H1 (cell line): Measurements from ENCODE around the gene COL4A2. TPM values are rescaled to one million over a fixed set of nuclear protein-coding genes. Genes with fewer than 3 reads are reported as not detected.

Experiments
- CEBPB ChIP-seq: IDR thresholded peaks from 2 replicates; pipeline ENCODE4 v1.6.1; 2012; ENCODE audit warnings: low read depth, low read length
- GTF2F1 ChIP-seq: IDR thresholded peaks from 2 replicates; pipeline ENCODE4 v1.6.1; 2012; ENCODE audit warnings: low read depth, low read length, improper control_type of control experiment, borderline replicate concordance
- KDM1A ChIP-seq: fragments of 200-600, 300-600 bp; sonication (generic); IDR thresholded peaks from 2 replicates; pipeline ENCODE4 v1.7.1; 2016; ENCODE audit warnings: mild to moderate bottlenecking, low read length, borderline replicate concordance
- RNF2 ChIP-seq: fragments of 200-900, 300-1000 bp; sonication (generic); IDR thresholded peaks from 2 replicates; pipeline ENCODE4 v1.7.1; 2016; ENCODE audit warnings: borderline replicate concordance, low read depth, mild to moderate bottlenecking, antibody characterized with exemption, low read length; ENCODE audit not compliant: poor library complexity, severe bottlenecking; ENCODE audit errors: missing control alignments
- SRF ChIP-seq: IDR thresholded peaks from 2 replicates; pipeline ENCODE4 v1.6.1; 2011; ENCODE audit warnings: mild to moderate bottlenecking, low read depth, low read length, moderate library complexity
- TBP ChIP-seq: IDR thresholded peaks from 2 replicates; pipeline ENCODE4 v1.6.1; 2011; ENCODE audit warnings: low read depth, low read length, improper control_type of control experiment
- YY1 ChIP-seq: IDR thresholded peaks from 2 replicates; pipeline ENCODE4 v1.6.1; 2011; ENCODE audit warnings: low read depth, mild to moderate bottlenecking, low read length
- polyA plus RNA-seq, 7 experiments: library from polyadenylated mRNA; depleted of rRNA in 3 of 7; stranded (reverse) in 5 of 7; unstranded in 2 of 7; fragments of >200 nt in 5 of 7; fragments of 200-250 nt in 2 of 7; gene quantifications; 1 replicate in 5 of 7; 2 replicates in 1 of 7; 4 replicates in 1 of 7; pipeline versions ENCODE4 v1.2.1 to v1.2.3, GENCODE V29; 2011 to 2013; ENCODE audit warnings: missing spikeins in 2 of 7, mixed read lengths in 2 of 7
- total RNA-seq: library from RNA; stranded (reverse); fragmentation: NEBNext Ultra II Directional; extraction: Animal tissue kit (Norgen Biotek cat#: 25700); gene quantifications from 2 replicates; pipeline ENCODE4 v1.2.1, GENCODE V29; 2021

Gene COL4A2
- total and polyA plus RNA-seq, 2 of the 8 experiments (the other 6 are each of a cell fraction or from before 2014, with no cell fraction given) = 80.4 to 87.3 TPM

DNA sequence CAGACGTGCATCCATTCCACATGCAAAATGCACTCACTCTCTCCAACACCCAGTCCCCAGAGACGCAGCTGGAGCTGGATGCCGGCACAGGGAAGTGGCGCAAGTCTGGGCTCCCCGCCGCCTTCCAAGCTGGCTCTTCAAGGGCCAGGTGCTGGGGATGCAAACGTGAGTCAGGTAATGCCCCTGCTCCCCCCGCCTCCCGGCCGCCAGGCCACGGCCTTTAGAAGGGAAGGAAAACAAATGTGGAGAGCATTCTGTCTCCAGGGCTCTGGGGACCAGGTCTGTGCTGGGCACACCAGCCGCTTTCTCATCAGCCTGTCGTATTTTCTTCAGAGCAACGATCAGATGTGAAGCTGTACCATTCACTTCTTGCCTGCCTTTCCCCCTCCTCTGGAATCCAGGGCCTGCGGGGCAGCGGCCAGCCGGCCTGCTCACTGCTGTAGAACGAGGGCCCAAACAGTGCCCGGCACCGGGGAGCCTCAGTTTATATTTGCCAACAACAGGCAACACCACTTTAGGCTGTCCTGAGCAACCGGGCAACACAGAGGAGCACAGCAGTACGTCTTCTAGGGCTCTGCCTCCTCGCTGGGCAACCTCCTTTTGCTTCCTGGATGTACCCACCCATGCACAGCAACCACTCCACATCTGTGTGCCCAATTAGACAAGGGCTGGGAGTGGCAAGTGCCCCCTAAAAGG is 250.7 kb downstream of the COL4A2 start (continued):
- TF ChIP-seq RNF2 (no peak), YY1 (no peak), CEBPB (no peak), GTF2F1 (no peak), SRF (no peak), TBP (no peak), KDM1A (no peak)
- TF ChIP-seq, all 59 proteins: peak for 0
